LNCaP clone FGC (cell line): ENCODE results near the gene COL13A1.

Experiments used
- DNase-seq: peaks from one replicate; pipeline ENCODE4 v3.0.0-alpha.2; 2011; ENCODE audit warnings: low read depth
- H3K4me3 ChIP-seq: 2 replicates; pipeline ENCODE4 v1.5.1; 2011; ENCODE audit warnings: mild to moderate bottlenecking, low read depth, low read length, control low read depth
- TF ChIP-seq, protein P1 (sequence below): IDR thresholded peaks from 2 replicates; pipeline ENCODE4 v1.5.1; 2012; ENCODE audit warnings: mild to moderate bottlenecking; ENCODE audit not compliant: control insufficient read depth, insufficient read depth; ENCODE audit errors: extremely low read depth

COL13A1 gene

GRCh38 chr10:69836731-69837030 lies 35.0 kb downstream of the COL13A1 start:
- H3K4me3 ChIP-seq: no peak overlapping the region
- TF ChIP-seq, protein P1, sequence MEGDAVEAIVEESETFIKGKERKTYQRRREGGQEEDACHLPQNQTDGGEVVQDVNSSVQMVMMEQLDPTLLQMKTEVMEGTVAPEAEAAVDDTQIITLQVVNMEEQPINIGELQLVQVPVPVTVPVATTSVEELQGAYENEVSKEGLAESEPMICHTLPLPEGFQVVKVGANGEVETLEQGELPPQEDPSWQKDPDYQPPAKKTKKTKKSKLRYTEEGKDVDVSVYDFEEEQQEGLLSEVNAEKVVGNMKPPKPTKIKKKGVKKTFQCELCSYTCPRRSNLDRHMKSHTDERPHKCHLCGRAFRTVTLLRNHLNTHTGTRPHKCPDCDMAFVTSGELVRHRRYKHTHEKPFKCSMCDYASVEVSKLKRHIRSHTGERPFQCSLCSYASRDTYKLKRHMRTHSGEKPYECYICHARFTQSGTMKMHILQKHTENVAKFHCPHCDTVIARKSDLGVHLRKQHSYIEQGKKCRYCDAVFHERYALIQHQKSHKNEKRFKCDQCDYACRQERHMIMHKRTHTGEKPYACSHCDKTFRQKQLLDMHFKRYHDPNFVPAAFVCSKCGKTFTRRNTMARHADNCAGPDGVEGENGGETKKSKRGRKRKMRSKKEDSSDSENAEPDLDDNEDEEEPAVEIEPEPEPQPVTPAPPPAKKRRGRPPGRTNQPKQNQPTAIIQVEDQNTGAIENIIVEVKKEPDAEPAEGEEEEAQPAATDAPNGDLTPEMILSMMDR: no peak
- no peak for DNase-seq

- TF ChIP-seq, protein P1: no peak
- no peak for DNase-seq
- H3K4me3 ChIP-seq: no peak overlapping the region
Measured at GRCh38 chr10:69837261-69837660, 35.6 kb downstream of the COL13A1 start.

DNA sequence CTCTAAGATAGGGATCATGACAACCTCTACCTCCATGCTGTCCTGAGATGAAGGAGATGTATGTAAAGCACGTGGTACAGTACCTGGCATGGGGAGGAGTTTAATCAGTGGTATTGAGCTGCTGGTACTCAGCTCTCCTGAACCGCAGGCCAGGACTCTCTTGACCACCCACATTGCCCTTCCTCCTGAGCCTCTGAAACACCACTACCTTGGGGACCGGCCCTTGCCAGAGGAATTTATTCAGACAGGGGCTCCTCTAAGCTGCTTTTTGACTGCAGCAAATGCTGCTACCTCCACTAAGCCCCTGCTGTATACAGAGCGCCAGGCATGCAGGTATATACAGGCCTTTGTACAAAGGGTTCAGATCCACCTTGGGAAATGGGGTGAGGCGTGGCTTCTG lies 36.7 kb downstream of the COL13A1 start:
- DNase-seq: no peak
- no peak overlapping the region for H3K4me3 ChIP-seq
- TF ChIP-seq, protein P1: no peak

DNA sequence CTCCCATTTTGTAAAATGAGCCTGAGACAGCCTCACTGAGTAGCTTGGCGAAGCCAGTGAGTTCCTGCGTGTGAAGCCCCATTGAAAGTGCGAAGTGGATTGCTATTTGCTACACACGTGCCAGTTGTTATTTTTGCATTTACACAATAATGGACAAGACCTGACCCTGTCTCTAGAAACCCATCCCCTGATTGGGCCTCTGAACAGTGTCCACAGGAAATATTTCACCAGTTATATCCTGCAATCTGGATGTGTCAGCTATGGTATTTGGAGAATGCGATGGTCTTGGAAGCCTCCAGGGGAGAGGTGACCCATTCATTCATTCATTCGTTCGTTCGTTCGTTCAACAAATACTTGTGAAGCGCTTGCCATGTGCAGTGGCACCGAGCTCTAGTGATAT lies 37.1 kb downstream of the COL13A1 start:
- H3K4me3 ChIP-seq: no peak overlapping the region
- TF ChIP-seq, protein P1: no peak
- DNase-seq: no peak

- DNase-seq: no peak
- no peak overlapping the region for H3K4me3 ChIP-seq
- TF ChIP-seq, protein P1: no peak
Measured at GRCh38 chr10:69839696-69840345, 38.1 kb downstream of the COL13A1 start.

GRCh38 chr10:69840773-69841172 lies 39.1 kb downstream of the COL13A1 start:
- TF ChIP-seq, protein P1: no peak
- no peak for DNase-seq

GRCh38 chr10:69842020-69842419 lies 40.3 kb downstream of the COL13A1 start:
- no peak overlapping the region for H3K4me3 ChIP-seq

More at GRCh38 chr10:69840773-69841172, 39.1 kb downstream of the COL13A1 start:
- H3K4me3 ChIP-seq: no peak overlapping the region

More at GRCh38 chr10:69842020-69842419, 40.3 kb downstream of the COL13A1 start:
- TF ChIP-seq, protein P1: no peak
- DNase-seq: no peak
